A673 (cell line): Measurements from ENCODE around the gene SNAPIN.

Source experiments
- CTCF ChIP-seq: fragments of 300-800, 200-600 bp; sonication (generic); conservative IDR thresholded peaks from 2 replicates; pipeline ENCODE4 v1.5.1; 2017; ENCODE audit warnings: low read depth, mild to moderate bottlenecking, antibody characterized with exemption, low read length, moderate library complexity, mixed read lengths
- EZH2 ChIP-seq: fragments of 200-600 bp; sonication (generic); IDR thresholded peaks from 2 replicates; pipeline ENCODE4 v1.6.1; 2017; ENCODE audit warnings: borderline replicate concordance, low read depth, mild to moderate bottlenecking, mixed read lengths, antibody characterized with exemption, low read length; ENCODE audit not compliant: poor library complexity, severe bottlenecking

DNA sequence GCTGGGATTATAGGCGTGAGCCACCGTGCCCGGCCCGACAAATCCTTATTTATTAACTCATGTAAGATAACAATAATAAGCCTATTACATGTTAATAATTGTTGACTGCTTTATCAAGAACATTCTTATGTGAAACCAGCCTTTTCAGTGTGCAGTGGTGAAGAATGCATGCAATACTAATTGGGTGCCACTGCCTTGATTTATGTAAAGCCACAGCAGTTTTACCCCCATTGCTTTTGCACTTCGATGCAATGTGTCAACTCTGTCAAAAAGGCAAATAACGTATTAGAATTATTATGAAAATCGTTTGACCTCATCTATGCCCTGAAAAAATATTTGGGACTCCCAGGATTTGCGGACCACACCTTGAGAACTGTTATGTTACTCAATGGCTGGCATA is 38.2 kb downstream of the SNAPIN start:
- no peak for TF ChIP-seq CTCF
- no peak for TF ChIP-seq EZH2
